DOHH2 (cell line): ENCODE data around the gene CARD8.

Experiments used
- EZH2phosphoT487 ChIP-seq: fragments of 200-600 bp; sonication (generic); IDR thresholded peaks from 2 replicates; pipeline ENCODE4 v1.6.1; 2017; ENCODE audit warnings: borderline replicate concordance, mild to moderate bottlenecking, antibody characterized with exemption, low read length, moderate library complexity, mixed read lengths
- TF ChIP-seq, protein P1 (sequence below): fragments of 200-600 bp; sonication (generic); IDR thresholded peaks from one replicate; pipeline ENCODE4 v1.5.1; 2014; ENCODE audit warnings: antibody characterized with exemption, mild to moderate bottlenecking, low read depth, low read length; ENCODE audit not compliant: poor library complexity, severe bottlenecking

DNA sequence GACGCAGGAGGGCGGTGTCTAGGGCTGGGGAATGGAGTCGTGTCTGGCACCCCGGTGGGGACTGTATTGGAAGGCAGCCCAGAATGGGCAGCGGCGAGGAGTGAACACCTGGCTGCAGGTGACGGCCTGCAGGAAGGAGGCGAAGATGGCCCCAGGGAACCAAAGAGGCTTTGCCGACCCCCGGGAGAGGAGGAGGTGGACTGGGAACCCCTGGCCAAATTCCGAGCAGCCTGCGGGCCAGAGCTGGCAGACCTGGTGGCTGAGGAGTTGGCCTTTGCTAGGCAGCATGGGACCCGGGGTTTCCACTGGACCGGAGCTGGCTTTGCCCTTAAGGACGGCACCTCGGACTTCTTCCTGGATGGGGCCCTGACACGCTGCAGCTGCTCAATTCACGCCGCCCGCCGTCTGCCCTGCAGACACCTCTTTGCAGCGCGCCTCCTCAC lies 59.4 kb downstream of the CARD8 start:
- TF ChIP-seq, protein P1, sequence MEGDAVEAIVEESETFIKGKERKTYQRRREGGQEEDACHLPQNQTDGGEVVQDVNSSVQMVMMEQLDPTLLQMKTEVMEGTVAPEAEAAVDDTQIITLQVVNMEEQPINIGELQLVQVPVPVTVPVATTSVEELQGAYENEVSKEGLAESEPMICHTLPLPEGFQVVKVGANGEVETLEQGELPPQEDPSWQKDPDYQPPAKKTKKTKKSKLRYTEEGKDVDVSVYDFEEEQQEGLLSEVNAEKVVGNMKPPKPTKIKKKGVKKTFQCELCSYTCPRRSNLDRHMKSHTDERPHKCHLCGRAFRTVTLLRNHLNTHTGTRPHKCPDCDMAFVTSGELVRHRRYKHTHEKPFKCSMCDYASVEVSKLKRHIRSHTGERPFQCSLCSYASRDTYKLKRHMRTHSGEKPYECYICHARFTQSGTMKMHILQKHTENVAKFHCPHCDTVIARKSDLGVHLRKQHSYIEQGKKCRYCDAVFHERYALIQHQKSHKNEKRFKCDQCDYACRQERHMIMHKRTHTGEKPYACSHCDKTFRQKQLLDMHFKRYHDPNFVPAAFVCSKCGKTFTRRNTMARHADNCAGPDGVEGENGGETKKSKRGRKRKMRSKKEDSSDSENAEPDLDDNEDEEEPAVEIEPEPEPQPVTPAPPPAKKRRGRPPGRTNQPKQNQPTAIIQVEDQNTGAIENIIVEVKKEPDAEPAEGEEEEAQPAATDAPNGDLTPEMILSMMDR, result no peak
- TF ChIP-seq EZH2phosphoT487, result no peak
